Right lobe of liver (tissue), 6 donors: ENCODE data around the gene KSR2. TPM values are rescaled to one million over a fixed set of nuclear protein-coding genes. Genes with fewer than 3 reads are reported as not detected.

Experiments used
- ATAC-seq, 4 donors: fragments of 200-7000 bp; cut with Tn5 transposase; one replicate each; pipeline ENCODE4 v1.9.1; 2020; ENCODE audit warnings: mild to moderate bottlenecking in 4 of 4, moderate library complexity in 4 of 4
- DNase-seq, 3 donors: peaks; one replicate each; pipeline ENCODE4 v3.0.0-alpha.2; 2020
- H3K27ac ChIP-seq, 3 donors: fragments of 200-600 bp; one replicate each; pipeline ENCODE4 v1.8.0; 2022
- H3K27me3 ChIP-seq, 2 donors: fragments of 200-600 bp; one replicate each; pipeline ENCODE4 v1.8.0; 2022
- H3K36me3 ChIP-seq, 4 donors: fragments of 200-600 bp; sonication (generic) in 1 of 4; one replicate each; pipeline versions ENCODE4 v1.5.1 to v1.8.0; 2017 to 2022; ENCODE audit warnings: control low read depth in 1 of 4
- H3K4me1 ChIP-seq, 4 donors: fragments of 200-600 bp; sonication (generic) in 1 of 4; one replicate each; pipeline versions ENCODE4 v1.5.1 to v1.8.0; 2017 to 2022; ENCODE audit warnings: control low read depth in 1 of 4
- H3K4me3 ChIP-seq, 3 donors: fragments of 200-600 bp; one replicate each; pipeline ENCODE4 v1.8.0; 2022
- H3K9me3 ChIP-seq, 4 donors: fragments of 200-600 bp; sonication (generic) in 1 of 4; one replicate each; pipeline versions ENCODE4 v1.5.1 to v1.8.0; 2017 to 2022; ENCODE audit warnings: control low read depth in 1 of 4
- CTCF ChIP-seq, 4 donors: fragments of 200-600 bp in 3 of 4; fragments of 450-650 bp in 1 of 4; IDR thresholded peaks; one replicate each; pipeline versions ENCODE4 v1.5.1 to v1.8.0; 2016 to 2022; ENCODE audit warnings: antibody characterized with exemption in 4 of 4, mild to moderate bottlenecking in 2 of 4
- POLR2A ChIP-seq: fragments of 450-650 bp; IDR thresholded peaks from one replicate; pipeline ENCODE4 v1.6.1; 2017; ENCODE audit warnings: antibody characterized with exemption, mild to moderate bottlenecking
- WGBS: methylation state at CpG from one replicate; pipeline ENCODE4 v1.1.6; 2018; ENCODE audit warnings: low coverage, low lambda C conversion rate; ENCODE audit not compliant: insufficient coverage; ENCODE audit errors: missing lambda C conversion rate; 5-methylcytosine and 5-hydroxymethylcytosine counted together
- intact Hi-C, 2 donors: fragments of 100-400 bp; cut with DNase I; formaldehyde crosslinking; loops; one replicate each; pipeline versions ENCODE4 v1.11.2 to v1.14.1; 2022
- total RNA-seq, 6 experiments: library from RNA; depleted of rRNA in 2 of 6; stranded (reverse); fragments of >200 nt in 2 of 6; fragmentation: NEBNext Ultra II Directional in 3 of 6; extraction: Animal tissue kit (Norgen Biotek cat#: 25700) in 3 of 6; gene quantifications; one replicate each; pipeline versions ENCODE4 v1.1.0 to v1.2.4, GENCODE V29; 2016 to 2023
- donor health status: DM: no; HTN: yes; CAD: no.
- donor health status: DM: no; HTN: no; CAD: no.
- donor health status: DM: no; HTN: no; CAD: no.
- donor health status: DM: no; HTN: yes; CAD: no.
- donor health status: DM: no; HTN: yes; CAD: no.

Gene KSR2
- total RNA-seq, 6 experiments from 2014 or later: 0.02 to 0.07 (median 0.02) TPM; not detected in 2

- no peak for ATAC-seq
- intact Hi-C loops: no loop called here
- Histone ChIP-seq H3K4me3 (no peak overlapping the region), H3K4me1 (no peaks in the 10 kb centered on the region), H3K36me3 (no peaks in the 10 kb centered on the region), H3K27me3 (no peaks in the 10 kb centered on the region), H3K27ac (no peak overlapping the region), H3K9me3 (no peaks in the 10 kb centered on the region)
- no peak for DNase-seq
- 37% methylated on average over 5 of the region's 5 CpGs for WGBS
- TF ChIP-seq POLR2A: no peak
- no peak for TF ChIP-seq CTCF (IDR thresholded peaks at IDR 0.05)
These were observed 12.5 kb upstream of the KSR2 start for GRCh38 chr12:117981267-117981666.

- DNase-seq: no peak
- Histone ChIP-seq H3K9me3 (no peaks in the 10 kb centered on the region), H3K4me1 (no peaks in the 10 kb centered on the region), H3K4me3 (no peak overlapping the region), H3K27ac (no peak overlapping the region), H3K36me3 (no peaks in the 10 kb centered on the region), H3K27me3 (no peaks in the 10 kb centered on the region)
- no peak for TF ChIP-seq POLR2A
- TF ChIP-seq CTCF (IDR thresholded peaks at IDR 0.05): no peak
- ATAC-seq: no peak
- WGBS: 66% methylated on average over 4 of the region's 4 CpGs
- intact Hi-C loops: no loop called here
These were observed 11.8 kb upstream of the KSR2 start for GRCh38 chr12:117980616-117981015.

GRCh38 chr12:117977373-117977772 lies 8.6 kb upstream of the KSR2 start:
- Histone ChIP-seq H3K9me3 (no peaks in the 10 kb centered on the region), H3K27ac (no peak overlapping the region), H3K27me3 (no peaks in the 10 kb centered on the region), H3K4me1 (no peaks in the 10 kb centered on the region), H3K36me3 (no peaks in the 10 kb centered on the region), H3K4me3 (no peak overlapping the region)
- intact Hi-C loops: no loop called here
- TF ChIP-seq POLR2A: no peak
- no peak for TF ChIP-seq CTCF (IDR thresholded peaks at IDR 0.05)
- WGBS: 67% methylated on average over 1 of the region's 1 CpG
- DNase-seq: no peak
- ATAC-seq: no peak

GRCh38 chr12:117975006-117975405 lies 6.2 kb upstream of the KSR2 start:
- H3K27me3 ChIP-seq: no peaks in the 10 kb centered on the region
- no peaks in the 10 kb centered on the region for H3K9me3 ChIP-seq
- H3K36me3 ChIP-seq: no peaks in the 10 kb centered on the region
- no peak overlapping the region for H3K4me3 ChIP-seq
- WGBS: 58% methylated on average over 3 of the region's 3 CpGs
- intact Hi-C loops: no loop called here
- no peak for DNase-seq
- H3K27ac ChIP-seq: no peak overlapping the region
- ATAC-seq: no peak
- H3K4me1 ChIP-seq: no peaks in the 10 kb centered on the region
- TF ChIP-seq CTCF (IDR thresholded peaks at IDR 0.05) (no peak), POLR2A (no peak)

- no peaks in the 10 kb centered on the region for H3K4me1 ChIP-seq
- TF ChIP-seq CTCF (IDR thresholded peaks at IDR 0.05): no peak
- TF ChIP-seq POLR2A: no peak
- no peaks in the 10 kb centered on the region for H3K27me3 ChIP-seq
- H3K4me3 ChIP-seq: no peak overlapping the region
- ATAC-seq: no peak
- WGBS: 44% methylated on average over 2 of the region's 2 CpGs
- intact Hi-C loops: no loop called here
- no peaks in the 10 kb centered on the region for H3K36me3 ChIP-seq
- H3K27ac ChIP-seq: no peak overlapping the region
- no peak for DNase-seq
- no peaks in the 10 kb centered on the region for H3K9me3 ChIP-seq
These were observed 3.5 kb upstream of the KSR2 start for GRCh38 chr12:117972301-117972700.
